GM23338 (cell line): ENCODE data around the gene ASZ1. TPM values are rescaled to one million over a fixed set of nuclear protein-coding genes. Genes with fewer than 3 reads are reported as not detected.

Experiments
- ATAC-seq: fragments of 200-7000 bp; cut with Tn5 transposase; 3 replicates; pipeline ENCODE4 v1.9.1; 2020
- DNase-seq: peaks from one replicate; pipeline ENCODE4 v3.0.0-alpha.2; 2015; ENCODE audit warnings: low spot score
- H2AFZ ChIP-seq: fragments of 200-600 bp; sonication (generic); 2 replicates; pipeline ENCODE4 v1.8.0; 2016; ENCODE audit warnings: antibody characterized with exemption, mild to moderate bottlenecking, moderate library complexity
- H3F3A ChIP-seq: fragments of 200-600 bp; sonication (generic); replicated peaks from 2 replicates; pipeline ENCODE4 v1.8.0; 2017; ENCODE audit warnings: antibody characterized with exemption, mixed run types, low read depth
- H3K27ac ChIP-seq: fragments of 200-600 bp; sonication (generic); 2 replicates; pipeline ENCODE4 v1.6.1; 2016; ENCODE audit warnings: low read depth
- H3K27me3 ChIP-seq: fragments of 200-600 bp; sonication (generic); 2 replicates; pipeline ENCODE4 v1.8.0; 2016; ENCODE audit warnings: mild to moderate bottlenecking, mixed run types, moderate library complexity; ENCODE audit not compliant: insufficient read depth
- H3K36me3 ChIP-seq: fragments of 200-600 bp; sonication (generic); 2 replicates; pipeline ENCODE4 v1.8.0; 2016; ENCODE audit warnings: mild to moderate bottlenecking; ENCODE audit not compliant: insufficient read depth
- H3K4me1 ChIP-seq: fragments of 200-600 bp; sonication (generic); 2 replicates; pipeline ENCODE4 v1.8.0; 2016; ENCODE audit warnings: mild to moderate bottlenecking, moderate library complexity; ENCODE audit not compliant: insufficient read depth
- H3K4me2 ChIP-seq: fragments of 200-600 bp; sonication (generic); 2 replicates; pipeline ENCODE4 v1.7.1; 2017; ENCODE audit warnings: mixed run types
- H3K4me3 ChIP-seq: fragments of 200-600 bp; sonication (generic); 2 replicates; pipeline ENCODE4 v1.6.1; 2016; ENCODE audit warnings: mixed run types
- H3K79me2 ChIP-seq: fragments of 200-600 bp; sonication (generic); replicated peaks from 2 replicates; pipeline ENCODE4 v1.8.0; 2017; ENCODE audit warnings: mild to moderate bottlenecking; ENCODE audit not compliant: insufficient read depth
- H3K9me2 ChIP-seq: fragments of 200-600 bp; sonication (generic); 2 replicates; pipeline ENCODE4 v1.8.0; 2017; ENCODE audit not compliant: insufficient read depth
- H4K20me1 ChIP-seq: fragments of 200-600 bp; sonication (generic); replicated peaks from 2 replicates; pipeline ENCODE4 v1.8.0; 2017; ENCODE audit warnings: mild to moderate bottlenecking; ENCODE audit not compliant: insufficient read depth
- H3K27ac Mint-ChIP-seq: 2 replicates; pipeline ENCODE4 v1.8.0; 2020; ENCODE audit warnings: inconsistent platforms, mild to moderate bottlenecking, moderate library complexity, mixed read lengths
- H3K27me3 Mint-ChIP-seq: 3 replicates; pipeline ENCODE4 v1.8.0; 2022; ENCODE audit warnings: low read depth, mild to moderate bottlenecking, moderate library complexity, mixed read lengths, inconsistent platforms; ENCODE audit not compliant: insufficient read depth, poor library complexity
- H3K36me3 Mint-ChIP-seq: 3 replicates; pipeline ENCODE4 v1.8.0; 2021; ENCODE audit warnings: low read depth, mild to moderate bottlenecking, inconsistent platforms, moderate library complexity, mixed read lengths
- H3K4me1 Mint-ChIP-seq: 3 replicates; pipeline ENCODE4 v1.8.0; 2020; ENCODE audit warnings: mild to moderate bottlenecking, inconsistent platforms, mixed read lengths
- H3K4me3 Mint-ChIP-seq: 3 replicates; pipeline ENCODE4 v1.8.0; 2021; ENCODE audit warnings: moderate library complexity, mild to moderate bottlenecking, inconsistent platforms, mixed read lengths
- H3K9me3 Mint-ChIP-seq: 3 replicates; pipeline ENCODE4 v1.8.0; 2020; ENCODE audit warnings: moderate library complexity, mild to moderate bottlenecking, inconsistent platforms, mixed read lengths
- CREB1 ChIP-seq: fragments of 250-450 bp; sonication (Bioruptor Pico); IDR thresholded peaks from 2 replicates; pipeline ENCODE4 v1.5.0; 2020; ENCODE audit warnings: low read depth, mild to moderate bottlenecking, moderate library complexity
- EZH2 ChIP-seq: fragments of 200-600 bp; sonication (generic); IDR thresholded peaks from one replicate; pipeline ENCODE4 v1.8.0; 2017; ENCODE audit warnings: antibody characterized with exemption, mild to moderate bottlenecking, low read depth; ENCODE audit not compliant: unreplicated experiment
- EZH2phosphoT487 ChIP-seq: fragments of 200-600 bp; sonication (generic); IDR thresholded peaks from one replicate; pipeline ENCODE4 v1.8.1; 2018; ENCODE audit warnings: antibody characterized with exemption; ENCODE audit not compliant: unreplicated experiment
- JUNB ChIP-seq: IDR thresholded peaks from one replicate; pipeline ENCODE4 v1.6.1; 2016; ENCODE audit warnings: antibody characterized with exemption; ENCODE audit not compliant: unreplicated experiment
- NANOG ChIP-seq: IDR thresholded peaks from 2 replicates; pipeline ENCODE4 v1.6.1; 2016; ENCODE audit warnings: antibody characterized with exemption, borderline replicate concordance
- STAT1 ChIP-seq: IDR thresholded peaks from one replicate; pipeline ENCODE4 v1.6.1; 2016; ENCODE audit warnings: antibody characterized with exemption; ENCODE audit not compliant: unreplicated experiment
- ZNF331 ChIP-seq: fragments of 250-450 bp; sonication (Bioruptor Pico); IDR thresholded peaks from 2 replicates; pipeline ENCODE4 v1.5.0; 2020; ENCODE audit warnings: low read depth, mild to moderate bottlenecking, moderate library complexity
- polyA plus RNA-seq: library from polyadenylated mRNA; unstranded; fragments of >200 nt; fragmentation: Nextera tagmentation; extraction: Ambion mirVana; gene quantifications from 2 replicates; pipeline ENCODE4 v1.2.1, GENCODE V29; 2016
- total RNA-seq: library from RNA; depleted of rRNA; stranded (reverse); fragments of >200 nt; shearing (Covaris generic); gene quantifications from 2 replicates; pipeline ENCODE4 v1.2.3, GENCODE V29; 2014
- TF ChIP-seq, protein P1 (sequence below), 2 experiments: fragments of 200-600 bp in 1 of 2; sonication (generic) in 1 of 2; conservative IDR thresholded peaks; 2 replicates each; pipeline versions ENCODE4 v1.5.1 to v1.6.1; 2016 to 2017; ENCODE audit warnings: antibody characterized with exemption in 2 of 2, low read depth in 2 of 2, mild to moderate bottlenecking in 2 of 2, moderate library complexity in 1 of 2
- TF ChIP-seq, protein P2 (sequence below): IDR thresholded peaks from one replicate; pipeline ENCODE4 v1.6.1; 2018; ENCODE audit warnings: antibody characterized with exemption; ENCODE audit not compliant: unreplicated experiment
- TF ChIP-seq, protein P3 (sequence below): fragments of 250-450 bp; sonication (Bioruptor Pico); IDR thresholded peaks from 2 replicates; pipeline ENCODE4 v1.5.0; 2020; ENCODE audit warnings: mild to moderate bottlenecking, moderate library complexity

ASZ1 gene
- total and polyA plus RNA-seq, 2 experiments from 2014 or later: not detected

- Histone ChIP-seq H3K27ac (no peak overlapping the region), H2AFZ (no peak overlapping the region), H3K27me3 (no peaks in the 10 kb centered on the region), H3K79me2 (no peaks in the 10 kb centered on the region), H3F3A (no peaks in the 10 kb centered on the region), H3K9me2 (no peaks in the 10 kb centered on the region), H4K20me1 (no peaks in the 10 kb centered on the region), H3K4me2 (no peak overlapping the region), H3K36me3 (no peaks in the 10 kb centered on the region), H3K4me1 (no peaks in the 10 kb centered on the region), H3K4me3 (no peak overlapping the region)
- H3K9me3 Mint-ChIP-seq: no peaks in the 10 kb centered on the region
- no peak overlapping the region for H3K4me3 Mint-ChIP-seq
- ATAC-seq (no peak), DNase-seq (no peak)
- peaks cover 3% of the 10 kb centered on the region for H3K27me3 Mint-ChIP-seq
- no peak overlapping the region for H3K27ac Mint-ChIP-seq
- TF ChIP-seq, protein P1, sequence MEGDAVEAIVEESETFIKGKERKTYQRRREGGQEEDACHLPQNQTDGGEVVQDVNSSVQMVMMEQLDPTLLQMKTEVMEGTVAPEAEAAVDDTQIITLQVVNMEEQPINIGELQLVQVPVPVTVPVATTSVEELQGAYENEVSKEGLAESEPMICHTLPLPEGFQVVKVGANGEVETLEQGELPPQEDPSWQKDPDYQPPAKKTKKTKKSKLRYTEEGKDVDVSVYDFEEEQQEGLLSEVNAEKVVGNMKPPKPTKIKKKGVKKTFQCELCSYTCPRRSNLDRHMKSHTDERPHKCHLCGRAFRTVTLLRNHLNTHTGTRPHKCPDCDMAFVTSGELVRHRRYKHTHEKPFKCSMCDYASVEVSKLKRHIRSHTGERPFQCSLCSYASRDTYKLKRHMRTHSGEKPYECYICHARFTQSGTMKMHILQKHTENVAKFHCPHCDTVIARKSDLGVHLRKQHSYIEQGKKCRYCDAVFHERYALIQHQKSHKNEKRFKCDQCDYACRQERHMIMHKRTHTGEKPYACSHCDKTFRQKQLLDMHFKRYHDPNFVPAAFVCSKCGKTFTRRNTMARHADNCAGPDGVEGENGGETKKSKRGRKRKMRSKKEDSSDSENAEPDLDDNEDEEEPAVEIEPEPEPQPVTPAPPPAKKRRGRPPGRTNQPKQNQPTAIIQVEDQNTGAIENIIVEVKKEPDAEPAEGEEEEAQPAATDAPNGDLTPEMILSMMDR (conservative IDR thresholded peaks at IDR 0.05; ENCODE audit: low read depth in 2 of 2): peak in 1 of 2 experiments; percentile 49; a peak in 3 of 4 replicates
- no peak for TF ChIP-seq NANOG
- no peaks in the 10 kb centered on the region for H3K36me3 Mint-ChIP-seq
- H3K4me1 Mint-ChIP-seq: peaks cover 6% of the 10 kb centered on the region; the same call in 2 of the 3 replicates
These were observed 27.4 kb downstream of the ASZ1 start for GRCh38 chr7:117399820-117400422.

GRCh38 chr7:117395743-117396142 is 31.6 kb downstream of the ASZ1 start:
- DNase-seq (no peak), ATAC-seq (no peak)
- H3F3A ChIP-seq: no peaks in the 10 kb centered on the region
- H2AFZ ChIP-seq: no peak overlapping the region
- no peaks in the 10 kb centered on the region for H4K20me1 ChIP-seq
- Mint-ChIP-seq H3K4me3 (no peak overlapping the region), H3K9me3 (no peaks in the 10 kb centered on the region), H3K36me3 (no peaks in the 10 kb centered on the region), H3K4me1 (peaks cover 6% of the 10 kb centered on the region; the same call in 2 of the 3 replicates), H3K27ac (no peak overlapping the region), H3K27me3 (peaks cover 3% of the 10 kb centered on the region)
- H3K4me1 ChIP-seq: no peaks in the 10 kb centered on the region
- no peaks in the 10 kb centered on the region for H3K79me2 ChIP-seq
- H3K9me2 ChIP-seq: no peaks in the 10 kb centered on the region
- no peak overlapping the region for H3K4me3 ChIP-seq
- no peak overlapping the region for H3K27ac ChIP-seq
- no peak overlapping the region for H3K4me2 ChIP-seq
- H3K27me3 ChIP-seq: no peaks in the 10 kb centered on the region
- H3K36me3 ChIP-seq: no peaks in the 10 kb centered on the region
- TF ChIP-seq CREB1 (CRISPR knock-in tag): no peak
- no peak for TF ChIP-seq NANOG
- no peak for TF ChIP-seq EZH2
- TF ChIP-seq ZNF331 (CRISPR knock-in tag): no peak
- TF ChIP-seq STAT1: no peak
- TF ChIP-seq, protein P2, sequence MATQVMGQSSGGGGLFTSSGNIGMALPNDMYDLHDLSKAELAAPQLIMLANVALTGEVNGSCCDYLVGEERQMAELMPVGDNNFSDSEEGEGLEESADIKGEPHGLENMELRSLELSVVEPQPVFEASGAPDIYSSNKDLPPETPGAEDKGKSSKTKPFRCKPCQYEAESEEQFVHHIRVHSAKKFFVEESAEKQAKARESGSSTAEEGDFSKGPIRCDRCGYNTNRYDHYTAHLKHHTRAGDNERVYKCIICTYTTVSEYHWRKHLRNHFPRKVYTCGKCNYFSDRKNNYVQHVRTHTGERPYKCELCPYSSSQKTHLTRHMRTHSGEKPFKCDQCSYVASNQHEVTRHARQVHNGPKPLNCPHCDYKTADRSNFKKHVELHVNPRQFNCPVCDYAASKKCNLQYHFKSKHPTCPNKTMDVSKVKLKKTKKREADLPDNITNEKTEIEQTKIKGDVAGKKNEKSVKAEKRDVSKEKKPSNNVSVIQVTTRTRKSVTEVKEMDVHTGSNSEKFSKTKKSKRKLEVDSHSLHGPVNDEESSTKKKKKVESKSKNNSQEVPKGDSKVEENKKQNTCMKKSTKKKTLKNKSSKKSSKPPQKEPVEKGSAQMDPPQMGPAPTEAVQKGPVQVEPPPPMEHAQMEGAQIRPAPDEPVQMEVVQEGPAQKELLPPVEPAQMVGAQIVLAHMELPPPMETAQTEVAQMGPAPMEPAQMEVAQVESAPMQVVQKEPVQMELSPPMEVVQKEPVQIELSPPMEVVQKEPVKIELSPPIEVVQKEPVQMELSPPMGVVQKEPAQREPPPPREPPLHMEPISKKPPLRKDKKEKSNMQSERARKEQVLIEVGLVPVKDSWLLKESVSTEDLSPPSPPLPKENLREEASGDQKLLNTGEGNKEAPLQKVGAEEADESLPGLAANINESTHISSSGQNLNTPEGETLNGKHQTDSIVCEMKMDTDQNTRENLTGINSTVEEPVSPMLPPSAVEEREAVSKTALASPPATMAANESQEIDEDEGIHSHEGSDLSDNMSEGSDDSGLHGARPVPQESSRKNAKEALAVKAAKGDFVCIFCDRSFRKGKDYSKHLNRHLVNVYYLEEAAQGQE: no peak
- TF ChIP-seq, protein P3, sequence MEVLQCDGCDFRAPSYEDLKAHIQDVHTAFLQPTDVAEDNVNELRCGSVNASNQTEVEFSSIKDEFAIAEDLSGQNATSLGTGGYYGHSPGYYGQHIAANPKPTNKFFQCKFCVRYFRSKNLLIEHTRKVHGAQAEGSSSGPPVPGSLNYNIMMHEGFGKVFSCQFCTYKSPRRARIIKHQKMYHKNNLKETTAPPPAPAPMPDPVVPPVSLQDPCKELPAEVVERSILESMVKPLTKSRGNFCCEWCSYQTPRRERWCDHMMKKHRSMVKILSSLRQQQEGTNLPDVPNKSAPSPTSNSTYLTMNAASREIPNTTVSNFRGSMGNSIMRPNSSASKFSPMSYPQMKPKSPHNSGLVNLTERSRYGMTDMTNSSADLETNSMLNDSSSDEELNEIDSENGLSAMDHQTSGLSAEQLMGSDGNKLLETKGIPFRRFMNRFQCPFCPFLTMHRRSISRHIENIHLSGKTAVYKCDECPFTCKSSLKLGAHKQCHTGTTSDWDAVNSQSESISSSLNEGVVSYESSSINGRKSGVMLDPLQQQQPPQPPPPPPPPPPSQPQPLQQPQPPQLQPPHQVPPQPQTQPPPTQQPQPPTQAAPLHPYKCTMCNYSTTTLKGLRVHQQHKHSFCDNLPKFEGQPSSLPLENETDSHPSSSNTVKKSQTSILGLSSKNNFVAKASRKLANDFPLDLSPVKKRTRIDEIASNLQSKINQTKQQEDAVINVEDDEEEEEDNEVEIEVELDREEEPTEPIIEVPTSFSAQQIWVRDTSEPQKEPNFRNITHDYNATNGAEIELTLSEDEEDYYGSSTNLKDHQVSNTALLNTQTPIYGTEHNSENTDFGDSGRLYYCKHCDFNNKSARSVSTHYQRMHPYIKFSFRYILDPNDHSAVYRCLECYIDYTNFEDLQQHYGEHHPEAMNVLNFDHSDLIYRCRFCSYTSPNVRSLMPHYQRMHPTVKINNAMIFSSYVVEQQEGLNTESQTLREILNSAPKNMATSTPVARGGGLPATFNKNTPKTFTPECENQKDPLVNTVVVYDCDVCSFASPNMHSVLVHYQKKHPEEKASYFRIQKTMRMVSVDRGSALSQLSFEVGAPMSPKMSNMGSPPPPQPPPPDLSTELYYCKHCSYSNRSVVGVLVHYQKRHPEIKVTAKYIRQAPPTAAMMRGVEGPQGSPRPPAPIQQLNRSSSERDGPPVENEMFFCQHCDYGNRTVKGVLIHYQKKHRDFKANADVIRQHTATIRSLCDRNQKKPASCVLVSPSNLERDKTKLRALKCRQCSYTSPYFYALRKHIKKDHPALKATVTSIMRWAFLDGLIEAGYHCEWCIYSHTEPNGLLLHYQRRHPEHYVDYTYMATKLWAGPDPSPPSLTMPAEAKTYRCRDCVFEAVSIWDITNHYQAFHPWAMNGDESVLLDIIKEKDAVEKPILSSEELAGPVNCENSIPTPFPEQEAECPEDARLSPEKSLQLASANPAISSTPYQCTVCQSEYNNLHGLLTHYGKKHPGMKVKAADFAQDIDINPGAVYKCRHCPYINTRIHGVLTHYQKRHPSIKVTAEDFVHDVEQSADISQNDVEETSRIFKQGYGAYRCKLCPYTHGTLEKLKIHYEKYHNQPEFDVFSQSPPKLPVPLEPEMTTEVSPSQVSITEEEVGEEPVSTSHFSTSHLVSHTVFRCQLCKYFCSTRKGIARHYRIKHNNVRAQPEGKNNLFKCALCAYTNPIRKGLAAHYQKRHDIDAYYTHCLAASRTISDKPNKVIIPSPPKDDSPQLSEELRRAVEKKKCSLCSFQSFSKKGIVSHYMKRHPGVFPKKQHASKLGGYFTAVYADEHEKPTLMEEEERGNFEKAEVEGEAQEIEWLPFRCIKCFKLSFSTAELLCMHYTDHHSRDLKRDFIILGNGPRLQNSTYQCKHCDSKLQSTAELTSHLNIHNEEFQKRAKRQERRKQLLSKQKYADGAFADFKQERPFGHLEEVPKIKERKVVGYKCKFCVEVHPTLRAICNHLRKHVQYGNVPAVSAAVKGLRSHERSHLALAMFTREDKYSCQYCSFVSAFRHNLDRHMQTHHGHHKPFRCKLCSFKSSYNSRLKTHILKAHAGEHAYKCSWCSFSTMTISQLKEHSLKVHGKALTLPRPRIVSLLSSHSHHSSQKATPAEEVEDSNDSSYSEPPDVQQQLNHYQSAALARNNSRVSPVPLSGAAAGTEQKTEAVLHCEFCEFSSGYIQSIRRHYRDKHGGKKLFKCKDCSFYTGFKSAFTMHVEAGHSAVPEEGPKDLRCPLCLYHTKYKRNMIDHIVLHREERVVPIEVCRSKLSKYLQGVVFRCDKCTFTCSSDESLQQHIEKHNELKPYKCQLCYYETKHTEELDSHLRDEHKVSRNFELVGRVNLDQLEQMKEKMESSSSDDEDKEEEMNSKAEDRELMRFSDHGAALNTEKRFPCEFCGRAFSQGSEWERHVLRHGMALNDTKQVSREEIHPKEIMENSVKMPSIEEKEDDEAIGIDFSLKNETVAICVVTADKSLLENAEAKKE (CRISPR knock-in tag): no peak
- TF ChIP-seq JUNB: no peak
- no peak for TF ChIP-seq EZH2phosphoT487
